ENCODE data around the gene LSAMP. TPM values are rescaled to one million over a fixed set of nuclear protein-coding genes. Genes with fewer than 3 reads are reported as not detected.

The LSAMP gene
- total RNA-seq, 1 experiment from 2014 or later, result 3.1 TPM

DNA sequence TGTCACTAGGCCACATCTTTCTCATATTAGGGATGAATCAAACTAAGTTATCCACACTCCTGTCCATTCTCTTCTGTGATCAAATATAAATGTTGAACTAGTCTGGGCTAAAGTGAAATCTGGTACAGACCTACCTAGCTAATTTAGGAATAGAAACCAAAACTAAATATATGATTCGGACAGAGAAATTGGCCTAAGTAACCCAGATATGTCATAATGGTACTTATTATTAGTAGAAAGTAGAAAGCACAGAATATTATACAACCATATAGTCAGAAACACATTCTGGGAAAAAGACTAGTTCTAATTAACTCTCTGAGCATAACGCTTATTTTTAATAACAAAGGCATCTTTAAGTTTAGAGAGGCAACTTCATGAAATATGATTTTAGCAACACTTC, 389.0 kb downstream of the LSAMP start:
- no peaks in the 10 kb centered on the region for H3K27me3 ChIP-seq (ENCODE audit: control insufficient read depth, insufficient read depth, low read length)
- intact Hi-C loops (cut with micrococcal nuclease; ENCODE audit: unreplicated experiment) (no loop called here), in situ Hi-C loops (cut with HindIII; ENCODE audit: low pct_unique_long_range_greater_than_20kb, low sequenced_read_pairs) (no loop called here)
- no peak overlapping the region for H3K4me3 ChIP-seq (ENCODE audit: low read depth in 2 of 2, low read length in 2 of 2)
- POLR2A ChIA-PET, result no interaction called here
- H3K9me3 ChIP-seq (ENCODE audit: control insufficient read depth, insufficient read depth, low read depth, low read length), result no peaks in the 10 kb centered on the region
- TF ChIP-seq POLR2AphosphoS5 (IDR thresholded peaks at IDR 0.05; ENCODE audit: low read depth, low read length), result no peak
- TF ChIP-seq, protein P1, sequence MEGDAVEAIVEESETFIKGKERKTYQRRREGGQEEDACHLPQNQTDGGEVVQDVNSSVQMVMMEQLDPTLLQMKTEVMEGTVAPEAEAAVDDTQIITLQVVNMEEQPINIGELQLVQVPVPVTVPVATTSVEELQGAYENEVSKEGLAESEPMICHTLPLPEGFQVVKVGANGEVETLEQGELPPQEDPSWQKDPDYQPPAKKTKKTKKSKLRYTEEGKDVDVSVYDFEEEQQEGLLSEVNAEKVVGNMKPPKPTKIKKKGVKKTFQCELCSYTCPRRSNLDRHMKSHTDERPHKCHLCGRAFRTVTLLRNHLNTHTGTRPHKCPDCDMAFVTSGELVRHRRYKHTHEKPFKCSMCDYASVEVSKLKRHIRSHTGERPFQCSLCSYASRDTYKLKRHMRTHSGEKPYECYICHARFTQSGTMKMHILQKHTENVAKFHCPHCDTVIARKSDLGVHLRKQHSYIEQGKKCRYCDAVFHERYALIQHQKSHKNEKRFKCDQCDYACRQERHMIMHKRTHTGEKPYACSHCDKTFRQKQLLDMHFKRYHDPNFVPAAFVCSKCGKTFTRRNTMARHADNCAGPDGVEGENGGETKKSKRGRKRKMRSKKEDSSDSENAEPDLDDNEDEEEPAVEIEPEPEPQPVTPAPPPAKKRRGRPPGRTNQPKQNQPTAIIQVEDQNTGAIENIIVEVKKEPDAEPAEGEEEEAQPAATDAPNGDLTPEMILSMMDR (IDR thresholded peaks at IDR 0.05), result no peak
- TF ChIP-seq, protein P2, sequence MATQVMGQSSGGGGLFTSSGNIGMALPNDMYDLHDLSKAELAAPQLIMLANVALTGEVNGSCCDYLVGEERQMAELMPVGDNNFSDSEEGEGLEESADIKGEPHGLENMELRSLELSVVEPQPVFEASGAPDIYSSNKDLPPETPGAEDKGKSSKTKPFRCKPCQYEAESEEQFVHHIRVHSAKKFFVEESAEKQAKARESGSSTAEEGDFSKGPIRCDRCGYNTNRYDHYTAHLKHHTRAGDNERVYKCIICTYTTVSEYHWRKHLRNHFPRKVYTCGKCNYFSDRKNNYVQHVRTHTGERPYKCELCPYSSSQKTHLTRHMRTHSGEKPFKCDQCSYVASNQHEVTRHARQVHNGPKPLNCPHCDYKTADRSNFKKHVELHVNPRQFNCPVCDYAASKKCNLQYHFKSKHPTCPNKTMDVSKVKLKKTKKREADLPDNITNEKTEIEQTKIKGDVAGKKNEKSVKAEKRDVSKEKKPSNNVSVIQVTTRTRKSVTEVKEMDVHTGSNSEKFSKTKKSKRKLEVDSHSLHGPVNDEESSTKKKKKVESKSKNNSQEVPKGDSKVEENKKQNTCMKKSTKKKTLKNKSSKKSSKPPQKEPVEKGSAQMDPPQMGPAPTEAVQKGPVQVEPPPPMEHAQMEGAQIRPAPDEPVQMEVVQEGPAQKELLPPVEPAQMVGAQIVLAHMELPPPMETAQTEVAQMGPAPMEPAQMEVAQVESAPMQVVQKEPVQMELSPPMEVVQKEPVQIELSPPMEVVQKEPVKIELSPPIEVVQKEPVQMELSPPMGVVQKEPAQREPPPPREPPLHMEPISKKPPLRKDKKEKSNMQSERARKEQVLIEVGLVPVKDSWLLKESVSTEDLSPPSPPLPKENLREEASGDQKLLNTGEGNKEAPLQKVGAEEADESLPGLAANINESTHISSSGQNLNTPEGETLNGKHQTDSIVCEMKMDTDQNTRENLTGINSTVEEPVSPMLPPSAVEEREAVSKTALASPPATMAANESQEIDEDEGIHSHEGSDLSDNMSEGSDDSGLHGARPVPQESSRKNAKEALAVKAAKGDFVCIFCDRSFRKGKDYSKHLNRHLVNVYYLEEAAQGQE (IDR thresholded peaks at IDR 0.05; ENCODE audit: insufficient read depth in 1 of 2, low read depth in 2 of 2, low read length in 1 of 2), result no peak
- TF ChIP-seq SIN3A (IDR thresholded peaks at IDR 0.05; ENCODE audit: borderline replicate concordance, insufficient read depth, low read depth, low read length), result no peak
- no peak for TF ChIP-seq TCF7L2 (IDR thresholded peaks at IDR 0.05; ENCODE audit: low read depth, low read length)
- ATAC-seq, result no peak
- BruUV-seq (replicated peaks), result no TSS peak
- no peak overlapping the region for H3K27ac ChIP-seq (ENCODE audit: low read length)
- H3K4me1 ChIP-seq (ENCODE audit: control insufficient read depth, insufficient read depth, low read length), result no peaks in the 10 kb centered on the region
- no peak for DNase-seq (ENCODE audit: low read depth, low spot score)
- no peaks in the 10 kb centered on the region for H3K36me3 ChIP-seq (ENCODE audit: control insufficient read depth, insufficient read depth, low read length)
- CTCF ChIA-PET, result no interaction called here

DNA sequence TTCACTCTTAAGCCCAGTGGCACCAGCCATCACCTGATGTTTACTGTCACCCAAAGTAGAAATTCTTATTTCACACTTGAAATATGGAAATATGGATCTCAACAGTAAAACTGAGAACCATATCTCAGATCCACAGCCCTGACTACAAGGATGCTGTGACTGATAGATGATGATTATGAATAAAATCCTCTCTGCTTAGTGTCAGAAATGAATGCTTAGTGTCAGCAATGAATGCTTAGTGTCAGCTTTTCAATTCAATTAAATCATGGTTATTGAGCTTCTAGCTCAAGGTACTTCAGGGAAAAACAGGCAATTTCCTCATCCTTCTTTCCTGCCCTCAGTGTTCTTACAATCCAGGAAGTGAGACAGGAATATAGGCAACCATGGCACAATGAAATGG, 392.3 kb downstream of the LSAMP start:
- ChIA-PET CTCF (no interaction called here), POLR2A (no interaction called here)
- no peaks in the 10 kb centered on the region for H3K9me3 ChIP-seq (ENCODE audit: control insufficient read depth, insufficient read depth, low read depth, low read length)
- H3K4me1 ChIP-seq (ENCODE audit: control insufficient read depth, insufficient read depth, low read length), result no peaks in the 10 kb centered on the region
- H3K27me3 ChIP-seq (ENCODE audit: control insufficient read depth, insufficient read depth, low read length), result no peaks in the 10 kb centered on the region
- BruUV-seq (replicated peaks), result no TSS peak
- intact Hi-C loops (cut with micrococcal nuclease; ENCODE audit: unreplicated experiment) (no loop called here), in situ Hi-C loops (cut with HindIII; ENCODE audit: low pct_unique_long_range_greater_than_20kb, low sequenced_read_pairs) (no loop called here)
- H3K27ac ChIP-seq (ENCODE audit: low read length), result no peak overlapping the region
- ATAC-seq, result no peak
- TF ChIP-seq SIN3A (IDR thresholded peaks at IDR 0.05; ENCODE audit: borderline replicate concordance, insufficient read depth, low read depth, low read length) (no peak), TCF7L2 (IDR thresholded peaks at IDR 0.05; ENCODE audit: low read depth, low read length) (no peak), POLR2AphosphoS5 (IDR thresholded peaks at IDR 0.05; ENCODE audit: low read depth, low read length) (no peak)
- TF ChIP-seq, protein P1 (IDR thresholded peaks at IDR 0.05), result no peak
- TF ChIP-seq, protein P2 (IDR thresholded peaks at IDR 0.05; ENCODE audit: insufficient read depth in 1 of 2, low read depth in 2 of 2, low read length in 1 of 2), result no peak
- H3K4me3 ChIP-seq (ENCODE audit: low read depth in 2 of 2, low read length in 2 of 2), result no peak overlapping the region
- no peaks in the 10 kb centered on the region for H3K36me3 ChIP-seq (ENCODE audit: control insufficient read depth, insufficient read depth, low read length)
- DNase-seq (ENCODE audit: low read depth, low spot score), result no peak
